Brain microvascular endothelial cell (primary cell): ENCODE results near the gene CASP10.
A peak's percentile ranks its signal among the peaks of the same experiment; 100 is the strongest.

Experiments used
- DNase-seq: peaks from one replicate; pipeline ENCODE4 v3.0.0-alpha.2; 2020
- H3K27ac ChIP-seq: fragments of 250-450 bp; sonication (Bioruptor Pico); 2 replicates; pipeline ENCODE4 v1.5.1; 2020; ENCODE audit warnings: mild to moderate bottlenecking, moderate library complexity
- H3K27me3 ChIP-seq: fragments of 250-450 bp; sonication (Bioruptor Pico); replicated peaks from 2 replicates; pipeline ENCODE4 v1.5.1; 2020; ENCODE audit warnings: mild to moderate bottlenecking
- H3K36me3 ChIP-seq: fragments of 250-450 bp; sonication (Bioruptor Pico); replicated peaks from 2 replicates; pipeline ENCODE4 v1.5.1; 2020; ENCODE audit warnings: mild to moderate bottlenecking
- H3K4me3 ChIP-seq: 2 replicates; pipeline ENCODE4 v1.5.1; 2011; ENCODE audit warnings: low read depth, mild to moderate bottlenecking, control low read depth, low read length, moderate library complexity
- CTCF ChIP-seq: IDR thresholded peaks from 2 replicates; pipeline ENCODE4 v1.5.1; 2011; ENCODE audit warnings: low read depth, mild to moderate bottlenecking, moderate library complexity, low read length, control low read depth, inconsistent platforms; ENCODE audit errors: missing control alignments
- in situ Hi-C: cut with HindIII; loops from 2 replicates; pipeline ENCODE4 v1.10.0; 2017; ENCODE audit warnings: low sequenced_read_pairs, low pct_ligation_motif_present

CASP10 gene

GRCh38 chr2:201150454-201151020 lies 32.4 kb upstream of the CASP10 start:
- TF ChIP-seq CTCF = no peak
- no peak for DNase-seq
- H3K4me3 ChIP-seq = no peak overlapping the region
- H3K27ac ChIP-seq = peak overlapping the region; percentile 98
- no peaks in the 10 kb centered on the region for H3K27me3 ChIP-seq
- peaks cover 38% of the 10 kb centered on the region for H3K36me3 ChIP-seq
- in situ Hi-C loops = no loop called here

GRCh38 chr2:201151127-201151981 lies 31.6 kb upstream of the CASP10 start:
- Histone ChIP-seq H3K36me3 (peaks cover 34% of the 10 kb centered on the region), H3K4me3 (no peak overlapping the region), H3K27me3 (no peaks in the 10 kb centered on the region), H3K27ac (peak overlapping the region; percentile 98)
- in situ Hi-C loops = no loop called here
- TF ChIP-seq CTCF = no peak
- peak; percentile 89 for DNase-seq

- DNase-seq = no peak
- in situ Hi-C loops = no loop called here
- TF ChIP-seq CTCF = no peak
- Histone ChIP-seq H3K27me3 (no peaks in the 10 kb centered on the region), H3K27ac (peak overlapping the region; percentile 98), H3K36me3 (peaks cover 38% of the 10 kb centered on the region), H3K4me3 (no peak overlapping the region)
These were observed 30.4 kb upstream of the CASP10 start for GRCh38 chr2:201152517-201152916.

- no peak for TF ChIP-seq CTCF
- Histone ChIP-seq H3K36me3 (peaks cover 44% of the 10 kb centered on the region), H3K27me3 (no peaks in the 10 kb centered on the region), H3K27ac (no peak overlapping the region), H3K4me3 (no peak overlapping the region)
- no peak for DNase-seq
- in situ Hi-C loops = no loop called here
These were observed 29.7 kb upstream of the CASP10 start for GRCh38 chr2:201152999-201153815.

GRCh38 chr2:201154615-201155399 lies 28.1 kb upstream of the CASP10 start:
- Histone ChIP-seq H3K36me3 (peaks cover 52% of the 10 kb centered on the region), H3K27me3 (no peaks in the 10 kb centered on the region), H3K27ac (no peak overlapping the region), H3K4me3 (no peak overlapping the region)
- in situ Hi-C loops = no loop called here
- no peak for DNase-seq
- TF ChIP-seq CTCF = no peak
